HG02870 (cell line): ENCODE measurements around the gene SCRT2.
"Not testable (repeated sequence)": the region's sequence is repeated elsewhere in the genome, so short reads cannot be mapped to it uniquely, and the experiment has no call there.

Experiments
- ATAC-seq: cut with Tn5 transposase; IDR thresholded peaks from one replicate; pipeline ENCODE4 v1.9.1; 2021; ENCODE audit warnings: mild to moderate bottlenecking, moderate library complexity; ENCODE audit not compliant: unreplicated experiment

SCRT2 gene

DNA sequence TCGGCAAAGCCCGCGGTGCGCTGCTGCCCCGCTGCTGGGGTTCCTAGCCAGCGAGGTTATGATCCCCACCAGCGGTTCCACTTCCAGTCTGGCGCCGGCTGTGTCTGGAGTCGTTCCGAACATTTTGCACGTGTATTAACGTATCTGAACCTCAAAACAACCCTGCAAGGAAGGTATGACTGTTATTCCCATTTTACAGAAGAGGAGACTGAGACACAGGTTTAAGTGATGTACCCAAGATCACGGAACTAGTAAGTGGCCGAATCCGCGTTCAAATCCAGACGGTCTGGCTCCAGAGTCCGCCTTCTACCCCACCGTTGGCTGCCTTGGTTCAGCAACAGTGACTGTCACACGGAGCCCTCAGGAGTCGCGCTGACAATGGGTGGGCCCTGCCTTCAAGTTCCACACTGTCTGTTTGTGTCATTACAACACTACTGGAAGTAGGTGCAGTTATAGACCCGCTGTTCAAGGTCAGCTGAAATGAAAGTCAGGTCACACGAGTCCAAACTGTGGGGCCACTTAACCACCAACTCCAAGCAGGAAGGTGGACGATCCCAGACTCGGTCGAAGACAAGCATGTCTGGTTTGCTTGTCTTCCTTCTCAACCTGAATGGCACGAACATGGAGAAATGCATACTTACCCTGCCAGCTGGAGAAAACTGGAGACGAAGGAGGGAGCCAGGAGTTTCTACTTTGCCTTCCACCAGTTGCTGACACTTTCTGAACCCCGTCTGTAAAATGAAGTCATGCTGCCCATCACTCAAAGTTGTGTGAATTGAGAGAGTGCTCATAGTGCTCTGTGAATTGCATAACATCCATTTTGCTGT lies 21.8 kb downstream of the SCRT2 start:
- ATAC-seq: no peak

DNA sequence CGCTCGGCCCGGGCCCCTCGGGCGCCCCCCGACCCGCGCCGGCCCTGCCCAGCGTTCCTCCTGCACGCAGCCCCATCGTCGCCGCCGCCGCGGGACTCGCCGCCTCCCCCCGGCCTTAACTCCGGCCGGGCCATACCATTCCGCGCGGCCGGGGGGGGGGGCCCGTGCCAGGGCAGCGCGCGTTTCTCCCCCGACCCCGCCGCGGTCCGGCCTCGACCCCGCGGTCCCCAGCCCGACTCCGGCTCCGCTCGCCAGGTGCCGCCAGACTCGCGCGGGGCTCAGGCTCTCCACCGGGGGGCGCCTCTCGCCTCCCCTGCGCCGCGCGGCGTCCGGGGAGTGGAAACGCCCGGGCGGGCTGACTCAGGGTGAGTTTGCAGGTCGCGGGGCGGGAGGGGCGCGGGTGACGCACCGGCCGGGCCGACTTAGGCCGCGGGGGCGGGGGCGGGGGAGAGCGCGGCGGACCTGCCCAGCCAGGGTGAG lies 22.5 kb downstream of the SCRT2 start, which contains the start of gene SRXN1:
Gene SRXN1, minus strand, starts transcription at position 91 of the 480 bp plus-strand sequence. Its CDS starts 15 bp downstream, at position 76.
- peak; percentile 76 for ATAC-seq

DNA sequence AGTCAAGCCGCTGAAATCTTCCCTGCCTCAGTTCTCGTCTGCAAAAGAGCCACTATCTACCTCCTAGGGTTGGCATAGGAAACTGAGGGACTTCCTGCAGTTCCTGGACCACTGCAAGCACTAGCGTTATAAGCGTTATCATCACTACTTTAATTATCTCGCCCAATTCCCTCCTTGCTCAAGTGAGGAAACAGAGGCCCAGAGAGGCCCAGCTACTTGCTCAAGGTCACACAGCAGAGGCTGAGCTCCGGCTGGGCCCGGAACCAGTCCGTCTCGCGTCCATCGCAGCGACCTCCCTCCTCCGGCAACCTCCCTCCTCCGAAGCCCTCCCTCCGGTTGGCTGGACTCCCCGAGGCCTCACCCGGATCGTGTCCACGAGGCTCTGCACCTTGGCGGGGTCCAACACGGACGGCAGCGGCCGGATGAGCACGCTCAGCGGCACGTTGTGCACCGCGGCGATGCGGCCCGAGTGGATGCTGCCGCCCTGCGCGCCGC lies 22.9 kb downstream of the SCRT2 start:
- peak; percentile 13 for ATAC-seq

DNA sequence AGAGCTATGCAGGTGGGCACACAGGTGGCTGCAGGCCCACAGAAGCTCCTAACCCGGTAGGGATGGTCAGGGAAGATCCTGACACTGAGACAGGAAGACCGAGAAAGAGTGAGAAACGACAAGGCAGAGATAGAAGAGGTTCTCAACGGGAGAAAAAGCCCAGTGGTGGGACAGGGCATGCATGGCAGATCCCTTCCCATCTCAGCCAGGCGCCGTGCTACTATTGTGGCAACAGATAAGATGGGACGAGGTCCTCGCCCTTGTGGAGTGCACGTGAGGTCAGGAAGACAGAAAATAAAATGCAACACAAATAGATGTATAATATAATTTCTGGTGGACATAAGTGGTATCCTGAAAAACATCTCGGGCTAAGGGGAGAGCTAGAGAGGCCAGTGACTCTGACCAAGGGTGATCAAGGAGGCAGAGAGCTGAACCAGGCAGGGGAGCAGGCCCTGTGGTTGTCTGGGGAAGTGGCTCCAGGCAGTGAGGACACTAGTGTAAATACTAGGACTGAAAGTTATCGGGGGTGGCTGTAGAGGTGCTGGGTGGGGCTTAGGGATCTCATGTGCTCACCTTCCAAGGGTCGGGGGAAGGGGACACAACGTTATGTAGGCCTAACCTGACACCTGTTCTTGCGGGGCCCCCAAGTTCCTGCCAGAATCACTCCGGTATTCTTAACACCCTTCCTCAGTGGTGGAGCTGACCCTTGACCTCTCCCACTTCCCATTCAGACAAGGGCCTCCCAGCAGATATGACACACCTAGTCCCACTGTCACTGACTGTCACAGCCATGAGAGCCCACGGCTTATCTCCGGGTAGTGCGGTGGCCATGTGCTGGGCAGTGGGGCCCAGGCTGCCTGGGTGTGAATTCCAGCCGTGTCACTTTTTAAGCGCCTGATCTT lies 23.6 kb downstream of the SCRT2 start:
- no peak for ATAC-seq

DNA sequence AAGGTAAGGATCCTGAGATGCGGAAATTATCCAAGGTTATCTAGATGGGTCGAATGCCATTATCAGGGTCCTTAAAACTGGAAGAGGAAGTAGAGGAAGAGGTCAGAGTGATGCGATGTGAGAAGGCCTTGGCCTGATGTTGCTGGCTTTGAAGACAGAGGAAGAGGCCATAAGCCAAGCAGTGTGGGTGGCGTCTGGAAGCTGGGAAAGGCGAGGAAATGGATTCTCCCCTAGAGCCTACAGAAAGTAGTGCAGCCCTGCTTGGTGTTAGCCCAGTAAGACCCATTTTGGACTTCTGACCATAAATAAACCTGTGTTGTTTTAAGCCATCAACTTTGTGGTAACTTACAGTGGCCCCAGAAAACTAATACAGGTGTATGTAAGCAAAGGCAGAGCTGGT lies 24.6 kb downstream of the SCRT2 start:
- ATAC-seq: no peak

DNA sequence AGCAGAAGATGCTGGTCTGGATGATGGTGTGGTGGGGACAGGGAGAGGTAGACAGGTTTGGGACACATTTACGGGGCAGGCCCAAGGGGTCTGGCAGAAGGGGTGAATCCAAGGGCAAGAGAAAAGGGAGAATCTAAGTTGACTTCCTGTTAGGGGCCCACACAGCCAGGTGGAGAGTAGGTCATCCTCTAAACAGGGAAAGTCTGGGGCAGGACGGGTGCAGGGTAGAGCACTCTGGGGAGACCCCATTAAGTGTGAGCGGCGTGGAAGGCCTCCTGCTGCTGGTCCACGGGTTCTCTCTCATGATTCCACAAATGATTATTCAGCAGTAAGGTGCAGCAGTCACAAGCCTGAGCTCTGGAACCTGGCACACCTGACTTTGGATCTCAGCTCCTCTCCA lies 25.3 kb downstream of the SCRT2 start:
- no peak for ATAC-seq

DNA sequence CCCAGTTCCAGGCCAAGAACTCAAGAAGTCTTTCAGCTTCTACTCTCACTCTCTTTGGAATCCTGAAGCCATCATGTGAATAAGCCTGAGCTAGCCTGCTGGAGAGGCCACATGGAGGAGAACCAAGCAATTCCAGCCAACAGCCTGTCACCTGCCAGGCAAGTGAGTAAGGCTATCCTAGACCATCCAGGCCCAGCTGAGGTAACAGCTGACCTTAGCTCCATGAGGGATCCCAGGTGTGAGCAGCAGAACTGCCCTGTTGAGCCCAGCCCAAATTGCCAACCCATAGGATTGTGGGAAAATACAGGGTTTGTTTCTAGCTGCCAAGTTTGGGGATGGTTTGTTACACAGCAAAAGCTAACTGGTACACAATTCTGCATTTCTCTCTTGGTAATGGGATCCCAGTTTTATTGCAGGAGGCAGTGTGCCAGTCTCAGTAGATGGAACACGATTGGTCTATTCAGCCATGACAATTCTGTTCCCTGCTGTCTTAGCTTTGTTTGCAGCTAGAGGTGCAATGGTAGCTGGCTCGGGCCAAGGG lies 28.1 kb downstream of the SCRT2 start:
- no peak for ATAC-seq

DNA sequence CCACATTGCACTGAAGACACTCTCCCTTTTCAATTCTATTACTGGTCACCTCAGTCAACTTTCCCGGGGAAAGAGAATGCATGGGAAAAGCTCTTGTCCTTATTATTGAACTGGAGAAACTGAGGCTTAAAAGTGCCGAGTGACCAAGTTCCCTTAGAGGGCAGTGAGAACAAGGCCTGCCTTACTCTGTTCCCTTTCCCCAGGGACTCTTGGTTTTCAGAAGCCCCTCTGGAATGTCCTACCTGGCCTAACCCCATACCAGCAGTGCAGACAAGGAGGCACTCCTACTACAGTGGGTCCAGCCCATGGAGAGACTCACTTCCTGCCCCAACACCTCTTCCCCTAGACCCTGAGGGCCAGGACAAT lies 28.8 kb downstream of the SCRT2 start:
- no peak for ATAC-seq

DNA sequence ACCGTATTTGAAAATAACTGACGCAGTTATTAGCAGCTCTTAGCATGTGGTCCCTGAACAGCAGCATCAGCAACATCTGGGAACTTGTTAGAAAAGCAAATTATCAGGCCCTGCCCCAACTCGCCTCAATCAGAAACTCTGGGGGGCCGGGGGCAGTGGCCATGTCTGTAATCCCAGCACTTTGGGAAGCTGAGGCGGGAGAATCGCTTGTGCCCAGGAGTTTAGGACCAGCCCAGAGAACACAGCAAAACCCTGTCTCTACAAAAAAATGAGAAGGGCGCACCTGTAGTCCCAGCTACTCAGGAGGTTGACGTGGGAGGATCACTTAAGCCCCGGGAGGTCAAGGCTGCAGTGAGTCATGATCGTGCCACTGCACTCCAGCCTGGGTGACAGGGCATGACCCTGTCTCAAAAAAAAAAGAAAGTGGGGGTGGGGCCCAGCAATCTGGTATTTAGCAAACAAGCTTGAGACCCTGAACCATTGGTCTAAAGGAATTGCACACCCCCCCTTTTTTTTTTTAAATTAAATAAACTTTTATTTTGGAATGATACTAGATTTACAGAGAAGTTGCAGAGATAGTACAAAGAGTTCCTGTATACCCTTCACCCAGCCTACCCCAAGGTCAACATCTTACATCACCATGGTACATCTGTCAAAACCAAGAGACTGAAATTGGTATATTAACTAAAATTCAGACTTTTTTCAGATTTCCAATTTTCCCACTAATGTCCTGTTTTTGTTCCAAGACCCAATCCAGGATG lies 29.3 kb downstream of the SCRT2 start:
- no peak for ATAC-seq

DNA sequence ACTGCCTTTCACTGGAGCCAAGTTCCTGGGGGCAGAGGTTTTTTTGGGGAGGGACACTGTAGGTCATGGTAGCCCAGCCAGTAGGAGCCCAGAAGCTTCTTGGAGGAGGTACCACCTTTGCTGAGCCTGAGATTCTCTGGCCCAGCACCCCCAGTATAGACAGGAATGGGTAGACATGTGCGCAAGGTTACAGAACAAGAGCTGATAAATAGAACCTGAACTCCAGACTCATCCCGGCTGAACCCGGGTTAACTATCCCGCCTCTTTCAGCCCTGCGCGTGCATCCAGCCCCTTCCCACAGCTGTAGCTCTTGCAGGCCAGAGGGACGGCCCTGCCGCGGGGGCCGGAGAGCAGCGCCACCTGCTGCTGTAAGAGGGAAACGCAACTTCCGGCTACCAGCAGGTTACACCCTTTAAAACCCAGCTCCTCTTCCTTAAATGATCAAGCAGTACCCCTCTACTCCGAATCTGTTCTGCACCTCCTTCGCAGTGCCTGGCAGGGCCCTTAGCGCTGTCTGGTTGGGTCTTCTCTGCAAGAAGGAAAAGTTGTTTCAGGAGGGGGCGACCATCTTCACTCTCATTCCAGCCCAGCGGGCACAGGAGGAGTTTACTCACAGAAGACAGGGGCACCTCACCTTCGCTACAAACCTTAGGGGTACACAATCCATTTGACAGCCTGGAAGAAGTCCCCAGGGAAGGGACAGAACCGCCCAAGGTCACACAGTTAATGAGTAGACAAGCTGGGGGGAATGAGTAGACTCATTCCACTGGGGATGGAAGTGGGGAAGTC lies 30.1 kb downstream of the SCRT2 start:
- ATAC-seq: peak; percentile 71

DNA sequence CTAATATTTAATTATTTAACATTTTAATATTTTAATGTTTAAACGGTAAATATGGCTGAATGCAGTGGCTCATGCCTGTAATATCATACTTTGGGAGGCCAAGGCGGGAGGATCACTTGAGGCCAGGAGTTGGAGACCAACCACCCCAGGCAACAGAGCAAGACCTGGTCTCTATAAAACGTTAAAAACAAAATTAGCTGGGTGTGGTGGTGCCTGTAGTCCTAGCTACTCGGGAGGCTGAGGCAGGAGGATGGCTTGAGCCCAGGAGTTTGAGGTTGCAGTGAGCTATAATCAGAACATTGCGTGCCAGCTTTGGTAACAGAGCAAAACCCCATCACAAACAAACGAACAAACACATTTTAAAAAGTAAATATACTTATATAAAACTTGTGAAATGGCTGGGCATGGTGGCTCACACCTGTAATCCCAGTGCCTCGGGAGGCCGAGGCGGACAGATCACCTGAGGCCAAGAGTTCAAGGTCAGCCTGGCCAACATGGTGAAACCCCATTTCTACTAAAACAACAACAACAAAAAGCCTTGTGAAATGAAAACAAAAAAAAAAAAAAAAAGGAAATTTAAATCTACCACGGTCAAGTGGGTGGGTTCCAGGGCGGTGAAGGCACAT lies 30.8 kb downstream of the SCRT2 start:
- ATAC-seq: no peak

DNA sequence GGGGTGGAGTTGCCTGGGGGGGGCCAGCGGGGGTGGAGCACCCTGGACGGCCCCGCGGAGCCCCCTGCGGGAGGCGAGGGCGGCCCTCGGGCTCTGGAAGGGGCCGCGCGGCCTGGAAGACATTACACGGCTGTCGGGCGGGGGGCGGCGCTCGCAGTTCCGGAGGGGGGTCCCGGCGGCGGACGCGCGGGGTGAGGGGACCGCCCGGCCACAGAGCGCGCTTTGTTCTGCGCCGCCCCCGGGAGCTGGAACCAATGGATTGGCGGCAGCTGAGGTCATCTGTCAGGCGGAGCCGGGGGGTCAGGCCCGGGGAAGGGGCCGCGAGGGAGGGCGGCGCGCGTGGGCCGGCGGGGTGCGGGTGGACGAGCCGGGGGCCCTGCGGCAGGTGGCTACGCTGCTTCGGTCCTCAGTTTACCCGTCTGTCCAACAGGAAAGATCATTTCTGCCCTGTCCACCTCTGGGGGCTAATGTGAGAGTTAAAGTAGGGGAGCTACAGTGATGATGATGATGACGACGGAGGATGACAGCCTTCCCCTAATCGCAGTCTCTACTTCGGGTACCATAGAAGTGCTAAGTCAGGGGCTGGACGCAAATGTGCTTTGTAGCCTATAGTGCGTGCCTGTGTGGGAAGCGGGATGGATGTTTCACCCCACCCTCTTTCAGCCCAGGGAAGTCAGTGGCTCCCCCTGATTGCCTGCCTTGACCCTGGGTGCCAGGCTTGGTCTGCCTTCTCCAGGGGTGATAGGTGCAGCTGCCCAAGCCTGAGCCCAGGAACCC lies 33.0 kb downstream of the SCRT2 start:
- ATAC-seq: no peak

DNA sequence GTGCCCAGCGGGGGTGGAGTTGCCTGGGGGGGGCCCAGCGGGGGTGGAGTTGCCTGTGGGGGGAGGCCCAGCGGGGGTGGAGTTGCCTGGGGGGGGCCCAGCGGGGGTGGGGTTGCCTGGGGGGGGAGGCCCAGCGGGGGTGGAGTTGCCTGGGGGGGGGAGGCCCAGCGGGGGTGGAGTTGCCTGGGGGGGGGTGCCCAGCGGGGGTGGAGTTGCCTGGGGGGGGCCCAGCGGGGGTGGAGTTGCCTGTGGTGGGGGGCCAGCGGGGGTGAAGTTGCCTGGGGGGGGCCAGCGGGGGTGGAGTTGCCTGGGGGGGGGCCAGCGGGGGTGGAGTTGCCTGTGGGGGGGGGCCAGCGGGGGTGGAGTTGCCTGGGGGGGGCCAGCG lies 33.6 kb downstream of the SCRT2 start:
- ATAC-seq: not testable (repeated sequence)

DNA sequence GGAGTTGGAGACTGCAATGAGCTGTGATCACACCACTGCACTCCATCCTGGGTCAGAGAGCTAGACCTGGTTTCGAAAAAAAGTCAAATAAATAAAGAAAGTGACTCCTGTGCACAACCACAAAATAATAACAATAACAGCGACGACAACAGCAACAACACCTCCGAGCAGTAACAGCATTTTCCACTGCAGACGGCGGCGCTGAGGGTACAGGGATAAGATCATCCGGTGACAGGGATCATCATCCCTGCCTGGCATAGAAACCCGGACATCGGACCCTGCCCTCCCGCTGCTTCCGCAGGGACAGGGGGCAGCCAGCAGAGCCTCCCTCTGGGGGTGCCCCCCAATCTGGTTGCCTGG lies 34.1 kb downstream of the SCRT2 start:
- ATAC-seq: no peak

DNA sequence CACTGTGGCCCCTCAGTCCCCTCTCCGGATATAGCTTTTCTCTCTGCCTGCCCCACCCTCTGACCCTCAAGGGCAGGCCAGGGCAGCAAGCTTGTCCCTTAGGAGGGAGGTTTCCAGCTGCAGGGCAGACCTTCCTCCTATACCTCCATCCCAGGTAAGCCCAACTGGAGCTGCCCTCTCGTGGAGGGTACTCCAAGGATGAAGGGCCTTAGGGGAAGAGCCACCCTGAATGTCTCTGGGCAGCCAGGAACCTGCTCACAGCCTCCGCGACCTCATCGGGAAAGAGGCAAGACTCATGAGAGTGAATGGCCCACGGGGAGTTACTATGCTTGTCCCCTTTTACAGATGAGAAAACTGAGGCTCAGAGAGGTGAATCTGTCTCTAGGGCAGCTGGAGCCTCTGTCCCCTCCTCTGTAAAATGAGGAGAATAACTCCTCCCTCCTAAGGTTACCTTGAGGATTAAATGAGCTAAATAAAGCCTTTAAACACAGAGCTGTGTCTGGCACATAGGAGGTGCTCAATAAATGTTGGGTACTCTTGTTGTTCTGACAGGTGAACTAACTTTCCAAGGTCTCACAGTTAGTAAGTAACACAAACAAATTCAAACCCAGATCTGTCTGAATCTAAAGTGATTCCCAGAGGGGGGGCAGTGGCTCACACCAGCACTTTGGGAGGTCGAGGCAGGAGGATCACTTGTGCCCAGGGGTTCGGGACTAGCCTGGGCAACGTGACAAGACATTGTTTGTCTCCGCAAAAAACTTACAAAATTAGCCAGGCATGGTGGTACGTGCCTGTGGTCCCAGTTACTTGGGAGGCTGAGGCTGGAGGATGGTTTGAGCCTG lies 34.7 kb downstream of the SCRT2 start:
- no peak for ATAC-seq

DNA sequence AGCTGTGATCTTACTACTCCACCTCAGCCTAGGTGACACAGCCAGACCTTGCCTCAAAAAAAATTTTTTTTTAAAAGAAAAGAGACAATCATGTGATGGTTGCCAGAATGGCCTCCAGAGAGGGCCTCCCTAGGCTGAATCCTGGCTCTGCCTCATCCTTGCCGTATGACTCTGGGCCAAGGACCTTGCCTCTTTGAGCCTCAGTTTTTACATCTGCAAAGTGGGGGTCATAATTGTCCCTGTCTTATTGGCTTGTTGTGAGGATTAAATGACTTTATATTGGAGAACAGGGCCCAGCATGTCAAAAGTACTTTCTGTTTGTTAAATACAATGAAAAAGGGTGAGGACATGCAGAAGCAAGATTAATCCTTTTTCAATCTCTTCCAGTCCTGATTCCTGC lies 37.0 kb downstream of the SCRT2 start:
- ATAC-seq: no peak

DNA sequence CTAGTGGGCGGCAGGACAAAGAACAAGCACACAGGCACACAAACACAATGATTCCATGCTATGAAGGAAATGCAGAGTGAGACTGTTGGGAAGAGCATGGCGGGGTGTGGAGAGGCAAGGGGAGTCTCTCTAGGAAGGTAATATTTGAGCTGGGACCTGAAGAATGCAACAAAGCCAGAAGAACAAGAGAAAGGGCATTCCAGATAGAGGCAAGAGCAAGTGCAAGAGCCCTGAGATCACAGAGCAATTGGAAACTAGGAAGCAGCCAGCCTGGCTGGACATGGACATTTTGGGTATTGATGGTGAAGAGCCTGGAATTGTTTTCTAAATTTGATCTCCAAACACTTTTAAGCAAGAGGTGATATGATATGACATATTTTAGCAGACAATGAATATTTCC lies 38.0 kb downstream of the SCRT2 start:
- ATAC-seq: no peak

DNA sequence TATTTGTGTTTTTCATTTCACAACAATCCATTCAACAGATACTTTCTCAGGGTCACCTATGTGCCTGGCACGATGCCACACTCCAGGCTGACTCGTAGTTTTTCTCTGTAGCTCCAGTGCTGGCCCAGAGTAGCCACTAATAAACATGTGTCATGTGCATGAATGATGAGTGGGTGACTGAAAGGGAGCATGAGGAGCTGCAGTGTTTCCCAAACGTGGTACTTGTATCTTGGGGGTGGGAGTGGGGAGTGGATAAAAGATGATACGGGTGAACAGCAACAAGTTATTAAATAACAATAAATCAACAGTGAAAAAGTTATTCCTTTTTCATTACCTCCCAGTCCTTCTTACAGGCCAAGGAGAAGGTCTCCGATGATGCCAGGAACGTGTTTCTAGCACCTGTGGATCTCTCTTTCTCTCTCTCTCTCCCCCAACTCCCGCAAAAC lies 39.7 kb downstream of the SCRT2 start:
- no peak for ATAC-seq
